Gastrocnemius medialis (tissue), 4 donors: ENCODE data around the gene SLC30A2. TPM values are rescaled to one million over a fixed set of nuclear protein-coding genes. Genes with fewer than 3 reads are reported as not detected.

Source experiments
- ATAC-seq, 2 donors: fragments of 150-250 bp; one replicate each; pipeline ENCODE4 v1.9.1; 2016
- DNase-seq, 2 donors: peaks; one replicate each; pipeline ENCODE4 v3.0.0-alpha.2; 2019
- H3K27ac ChIP-seq, 4 donors: fragments of 200-600 bp; sonication (generic); 1 replicate in 1 of 4; 2 replicates in 3 of 4; pipeline ENCODE4 v1.5.1; 2016 to 2018; ENCODE audit warnings: mild to moderate bottlenecking in 2 of 4, moderate library complexity in 1 of 4
- H3K27me3 ChIP-seq, 3 donors: fragments of 200-600 bp; sonication (generic) in 2 of 3; 1 replicate in 1 of 3; 2 replicates in 2 of 3; pipeline versions ENCODE4 v1.5.1 to v1.6.0; 2016 to 2019; ENCODE audit warnings: mild to moderate bottlenecking in 1 of 3, moderate library complexity in 1 of 3
- H3K36me3 ChIP-seq, 2 donors: fragments of 200-600 bp; sonication (generic) in 1 of 2; one replicate each; pipeline ENCODE4 v1.5.1; 2017 to 2018
- H3K4me1 ChIP-seq, 2 donors: fragments of 200-600 bp; sonication (generic) in 1 of 2; one replicate each; pipeline ENCODE4 v1.5.1; 2016 to 2017; ENCODE audit warnings: mild to moderate bottlenecking in 2 of 2
- H3K4me3 ChIP-seq, 4 donors: fragments of 200-600 bp; sonication (generic) in 3 of 4; 1 replicate in 1 of 4; 2 replicates in 3 of 4; pipeline ENCODE4 v1.5.1; 2016 to 2019; ENCODE audit warnings: mild to moderate bottlenecking in 2 of 4
- H3K9me3 ChIP-seq, 3 donors: fragments of 200-600 bp; sonication (generic) in 2 of 3; 1 replicate in 1 of 3; 2 replicates in 2 of 3; pipeline ENCODE4 v1.5.1; 2016 to 2019
- CTCF ChIP-seq, 5 experiments: fragments of 450-650 bp in 3 of 5; fragments of 200-600 bp in 2 of 5; sonication (generic) in 2 of 5; IDR thresholded peaks in 4 of 5; conservative IDR thresholded peaks in 1 of 5; 1 replicate in 4 of 5; 2 replicates in 1 of 5; pipeline ENCODE4 v1.5.1; 2016 to 2019; ENCODE audit warnings: antibody characterized with exemption in 5 of 5, mild to moderate bottlenecking in 3 of 5, moderate library complexity in 3 of 5
- POLR2A ChIP-seq, 2 donors: fragments of 450-650 bp; IDR thresholded peaks; one replicate each; pipeline ENCODE4 v1.6.1; 2017; ENCODE audit warnings: antibody characterized with exemption in 2 of 2, mild to moderate bottlenecking in 2 of 2, moderate library complexity in 2 of 2
- in situ Hi-C, 4 donors: fragments of 200-750 bp; cut with MboI; loops; one replicate each; pipeline versions ENCODE4 v1.15.0 to v1.8.0; 2017; ENCODE audit warnings: low sequenced_read_pairs in 4 of 4
- intact Hi-C: fragments of 100-400 bp; cut with DNase I; formaldehyde crosslinking; loops from one replicate; pipeline ENCODE4 v1.15.1; 2023; ENCODE audit warnings: low total_unique reads
- total RNA-seq, 4 donors: library from RNA; depleted of rRNA; stranded (reverse); fragments of >200 nt; gene quantifications; one replicate each; pipeline versions ENCODE4 v1.1.0 to v1.2.3, GENCODE V29; 2016

Gene SLC30A2
- total RNA-seq, 4 donors from 2014 or later, result 1.2 to 5.2 (median 3.1) TPM

- H3K4me3 ChIP-seq, result no peak overlapping the region
- H3K27me3 ChIP-seq, result peaks cover 0 to 6% (median 0%) of the 10 kb centered on the region in 3 donors
- H3K9me3 ChIP-seq, result no peaks in the 10 kb centered on the region
- TF ChIP-seq CTCF (IDR thresholded peaks at IDR 0.05 in 4 of 5, conservative IDR thresholded peaks at IDR 0.05 in 1 of 5) (no peak), POLR2A (IDR thresholded peaks at IDR 0.05) (no peak)
- peak overlapping the region in 2 of 4 donors; percentile 92 to 96 for H3K27ac ChIP-seq
- H3K36me3 ChIP-seq, result no peaks in the 10 kb centered on the region
- DNase-seq (no peak), ATAC-seq (no peak)
- intact Hi-C loops, result no loop called here
- peaks cover 17% of the 10 kb centered on the region in 2 donors for H3K4me1 ChIP-seq
- in situ Hi-C loops, result loop anchor here in 1 of 4 donors (25.0 kb wide), 1 partner anchor 119 kb away; the partner anchor contains the start of genes C1orf232, FAM110D, ZNF593 and ZNF593OS
Observed at GRCh38 chr1:26043765-26044164, 2.2 kb downstream of the SLC30A2 start.

GRCh38 chr1:26041978-26042377 is 3.9 kb downstream of the SLC30A2 start:
- no peak for ATAC-seq
- in situ Hi-C loops, result loop anchor here in 1 of 4 donors (25.0 kb wide), 1 partner anchor 120 kb away; the partner anchor contains the start of genes C1orf232, FAM110D, ZNF593 and ZNF593OS
- peaks cover 0 to 6% (median 0%) of the 10 kb centered on the region in 3 donors for H3K27me3 ChIP-seq

GRCh38 chr1:26041401-26041800 is 4.5 kb downstream of the SLC30A2 start:
- H3K27me3 ChIP-seq, result peaks cover 0 to 6% (median 0%) of the 10 kb centered on the region in 3 donors
- DNase-seq (no peak), ATAC-seq (no peak)
- H3K27ac ChIP-seq, result peak overlapping the region in 1 of 4 donors; percentile 97
- in situ Hi-C loops (loop anchor here in 1 of 4 donors (25.0 kb wide), 1 partner anchor 121 kb away; the partner anchor contains the start of genes C1orf232, FAM110D, ZNF593 and ZNF593OS), intact Hi-C loops (no loop called here)
- TF ChIP-seq POLR2A (IDR thresholded peaks at IDR 0.05) (no peak), CTCF (IDR thresholded peaks at IDR 0.05 in 4 of 5, conservative IDR thresholded peaks at IDR 0.05 in 1 of 5) (no peak)
- H3K36me3 ChIP-seq, result no peaks in the 10 kb centered on the region
- no peak overlapping the region for H3K4me3 ChIP-seq
- H3K9me3 ChIP-seq, result no peaks in the 10 kb centered on the region
- H3K4me1 ChIP-seq, result peaks cover 31 to 36% of the 10 kb centered on the region in 2 donors

More at GRCh38 chr1:26041978-26042377, 3.9 kb downstream of the SLC30A2 start:
- Histone ChIP-seq H3K4me1 (peaks cover 33 to 34% of the 10 kb centered on the region in 2 donors), H3K9me3 (no peaks in the 10 kb centered on the region), H3K36me3 (no peaks in the 10 kb centered on the region), H3K27ac (peak overlapping the region in 1 of 4 donors; percentile 20), H3K4me3 (no peak overlapping the region)
- no peak for TF ChIP-seq POLR2A (IDR thresholded peaks at IDR 0.05)
- TF ChIP-seq CTCF (IDR thresholded peaks at IDR 0.05 in 4 of 5, conservative IDR thresholded peaks at IDR 0.05 in 1 of 5), result no peak
- DNase-seq, result no peak
- intact Hi-C loops, result no loop called here

- Histone ChIP-seq H3K9me3 (no peaks in the 10 kb centered on the region), H3K4me3 (no peak overlapping the region), H3K27me3 (no peaks in the 10 kb centered on the region), H3K27ac (peak overlapping the region; percentile 91 to 99 (median 98)), H3K36me3 (no peaks in the 10 kb centered on the region), H3K4me1 (peaks cover 33% of the 10 kb centered on the region in 2 donors)
- in situ Hi-C loops (loop anchor here in 2 of 4 donors (10.0 to 25.0 kb wide), 2 partner anchors 106 to 123 kb away; partner anchors contain the start of genes C1orf232 (in 1 of the 2), FAM110D (in 1 of the 2), ZNF593 (in 1 of the 2) and ZNF593OS (in 1 of the 2)), intact Hi-C loops (loop anchor here (5.0 kb wide), 3 partner anchors 73 to 193 kb away; partner anchors contain the start of genes CEP85 and PDIK1L)
- DNase-seq (peak in 1 of 2 donors; percentile 41), ATAC-seq (no peak)
- TF ChIP-seq POLR2A (IDR thresholded peaks at IDR 0.05), result no peak
- no peak for TF ChIP-seq CTCF (IDR thresholded peaks at IDR 0.05 in 4 of 5, conservative IDR thresholded peaks at IDR 0.05 in 1 of 5)
Observed at GRCh38 chr1:26038904-26039303, 7.0 kb downstream of the SLC30A2 start.
